Endodermal cell (in vitro differentiated cells): Measurements from ENCODE around the gene SETD1B. TPM values are rescaled to one million over a fixed set of nuclear protein-coding genes. Genes with fewer than 3 reads are reported as not detected.
"Not testable (repeated sequence)": the region's sequence is repeated elsewhere in the genome, so short reads cannot be mapped to it uniquely, and the experiment has no call there.

ENCODE experiments used
- DNase-seq: peaks from one replicate; pipeline ENCODE4 v3.0.0-alpha.2; 2017
- H3K27ac ChIP-seq: 2 replicates; pipeline ENCODE4 v1.5.1; 2013; ENCODE audit warnings: mild to moderate bottlenecking, low read depth, low read length, moderate library complexity
- H3K27me3 ChIP-seq: 2 replicates; pipeline ENCODE4 v1.6.1; 2013; ENCODE audit warnings: mild to moderate bottlenecking, low read length, moderate library complexity; ENCODE audit not compliant: insufficient read depth, control insufficient read depth, poor library complexity, severe bottlenecking
- H3K36me3 ChIP-seq: 2 replicates; pipeline ENCODE4 v1.7.0; 2013; ENCODE audit warnings: mild to moderate bottlenecking, low read length, moderate library complexity; ENCODE audit not compliant: control insufficient read depth, insufficient read depth
- H3K4me1 ChIP-seq: one replicate; pipeline ENCODE4 v1.7.0; 2013; ENCODE audit warnings: low read length; ENCODE audit not compliant: control insufficient read depth, insufficient read depth
- H3K4me3 ChIP-seq: 2 replicates; pipeline ENCODE4 v1.5.1; 2013; ENCODE audit warnings: mild to moderate bottlenecking, low read length, moderate library complexity
- H3K9ac ChIP-seq: 2 replicates; pipeline ENCODE4 v1.6.1; 2013; ENCODE audit warnings: mild to moderate bottlenecking, low read length, moderate library complexity; ENCODE audit not compliant: poor library complexity, severe bottlenecking; ENCODE audit errors: extremely low read depth
- H3K9me3 ChIP-seq: 2 replicates; pipeline ENCODE4 v1.6.1; 2013; ENCODE audit warnings: mild to moderate bottlenecking, low read length, moderate library complexity; ENCODE audit not compliant: control insufficient read depth
- H3K27ac Mint-ChIP-seq: 2 replicates; pipeline ENCODE4 v1.8.0; 2020; ENCODE audit warnings: mixed read lengths
- H3K27me3 Mint-ChIP-seq: 2 replicates; pipeline ENCODE4 v1.8.0; 2021; ENCODE audit warnings: mild to moderate bottlenecking, mixed read lengths; ENCODE audit not compliant: insufficient read depth
- H3K36me3 Mint-ChIP-seq: 2 replicates; pipeline ENCODE4 v1.8.0; 2020; ENCODE audit warnings: low read depth, mixed read lengths
- H3K4me1 Mint-ChIP-seq: 2 replicates; pipeline ENCODE4 v1.8.0; 2020; ENCODE audit warnings: mixed read lengths
- H3K4me3 Mint-ChIP-seq: 2 replicates; pipeline ENCODE4 v1.8.0; 2020; ENCODE audit warnings: mild to moderate bottlenecking, moderate library complexity, mixed read lengths
- H3K9me3 Mint-ChIP-seq: 2 replicates; pipeline ENCODE4 v1.8.0; 2020; ENCODE audit warnings: mild to moderate bottlenecking, mixed read lengths
- WGBS, 2 experiments: methylation state at CpG; one replicate each; pipeline versions ENCODE4 v1.1.5 to v1.1.7; 2013; ENCODE audit warnings: missing lambda C conversion rate in 2 of 2, mixed read lengths in 1 of 2; ENCODE audit not compliant: insufficient coverage in 1 of 2, insufficient read length in 1 of 2; 5-methylcytosine and 5-hydroxymethylcytosine counted together
- total RNA-seq, 2 donors: library from RNA; stranded (reverse); fragmentation: NEBNext Ultra II Directional in 1 of 2; extraction: Animal tissue kit (Norgen Biotek cat#: 25700) in 1 of 2; gene quantifications; 2 replicates in 1 of 2; 3 replicates in 1 of 2; pipeline ENCODE4 v1.2.1, GENCODE V29; 2021
- TF ChIP-seq, protein P1 (sequence below): fragments of 200-600 bp; sonication (generic); conservative IDR thresholded peaks from 2 replicates; pipeline ENCODE4 v1.5.0; 2021; ENCODE audit warnings: antibody characterized with exemption, mild to moderate bottlenecking

The SETD1B gene
- total RNA-seq, 2 donors from 2014 or later: 30.7 to 32.6 TPM

DNA sequence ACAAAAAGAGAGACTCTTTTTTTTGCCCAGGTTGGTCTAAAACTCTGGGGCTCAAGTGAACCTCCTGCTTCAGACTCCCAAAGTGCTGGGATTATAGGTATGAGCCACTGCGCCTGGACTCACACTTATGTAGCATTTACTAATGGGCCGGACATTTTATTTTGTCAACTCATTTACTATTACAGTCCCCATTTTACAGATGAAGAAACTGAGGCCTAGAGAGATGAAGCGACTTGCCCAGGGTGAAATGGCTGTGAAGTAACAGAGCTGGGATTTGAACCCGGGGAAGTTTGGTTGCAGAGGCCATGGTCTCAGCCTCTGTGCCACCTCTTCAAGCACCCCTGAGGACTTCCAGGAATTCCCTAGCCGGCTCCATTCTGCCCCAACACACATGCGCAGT is 45.4 kb downstream of the SETD1B start:
- Mint-ChIP-seq H3K27ac (no peak overlapping the region), H3K4me1 (no peaks in the 10 kb centered on the region), H3K27me3 (no peaks in the 10 kb centered on the region), H3K4me3 (no peak overlapping the region), H3K9me3 (no peaks in the 10 kb centered on the region), H3K36me3 (no peaks in the 10 kb centered on the region)
- Histone ChIP-seq H3K9me3 (no peaks in the 10 kb centered on the region), H3K27me3 (no peaks in the 10 kb centered on the region), H3K4me1 (no peaks in the 10 kb centered on the region), H3K4me3 (no peak overlapping the region), H3K27ac (no peak overlapping the region), H3K9ac (no peak overlapping the region), H3K36me3 (no peaks in the 10 kb centered on the region)
- DNase-seq: no peak
- TF ChIP-seq, protein P1, sequence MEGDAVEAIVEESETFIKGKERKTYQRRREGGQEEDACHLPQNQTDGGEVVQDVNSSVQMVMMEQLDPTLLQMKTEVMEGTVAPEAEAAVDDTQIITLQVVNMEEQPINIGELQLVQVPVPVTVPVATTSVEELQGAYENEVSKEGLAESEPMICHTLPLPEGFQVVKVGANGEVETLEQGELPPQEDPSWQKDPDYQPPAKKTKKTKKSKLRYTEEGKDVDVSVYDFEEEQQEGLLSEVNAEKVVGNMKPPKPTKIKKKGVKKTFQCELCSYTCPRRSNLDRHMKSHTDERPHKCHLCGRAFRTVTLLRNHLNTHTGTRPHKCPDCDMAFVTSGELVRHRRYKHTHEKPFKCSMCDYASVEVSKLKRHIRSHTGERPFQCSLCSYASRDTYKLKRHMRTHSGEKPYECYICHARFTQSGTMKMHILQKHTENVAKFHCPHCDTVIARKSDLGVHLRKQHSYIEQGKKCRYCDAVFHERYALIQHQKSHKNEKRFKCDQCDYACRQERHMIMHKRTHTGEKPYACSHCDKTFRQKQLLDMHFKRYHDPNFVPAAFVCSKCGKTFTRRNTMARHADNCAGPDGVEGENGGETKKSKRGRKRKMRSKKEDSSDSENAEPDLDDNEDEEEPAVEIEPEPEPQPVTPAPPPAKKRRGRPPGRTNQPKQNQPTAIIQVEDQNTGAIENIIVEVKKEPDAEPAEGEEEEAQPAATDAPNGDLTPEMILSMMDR: no peak
- WGBS, 2 experiments: 94 to 100% methylated on average over 5 to 6 of the region's 6 CpGs

DNA sequence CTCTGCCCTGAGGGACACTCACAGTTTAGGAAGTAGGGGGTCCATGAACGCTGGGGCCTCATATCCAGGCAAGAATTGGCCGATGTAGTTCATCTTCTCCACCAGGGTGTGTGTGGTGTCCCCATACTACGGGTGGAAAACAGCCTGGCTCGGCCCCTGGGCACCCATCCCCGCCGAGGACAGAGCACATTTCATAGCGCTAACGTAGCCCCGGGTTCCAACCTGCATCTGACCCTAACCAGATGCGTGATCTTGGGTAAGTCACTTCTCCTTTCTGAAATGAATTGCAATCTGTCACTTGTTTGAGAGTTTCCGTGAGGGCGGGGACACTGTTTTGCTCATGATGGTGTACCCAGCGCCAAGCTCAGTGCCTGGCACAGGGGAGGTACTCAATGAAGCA is 45.9 kb downstream of the SETD1B start:
- no peak overlapping the region for H3K27ac Mint-ChIP-seq
- no peaks in the 10 kb centered on the region for H3K4me1 Mint-ChIP-seq
- no peaks in the 10 kb centered on the region for H3K36me3 Mint-ChIP-seq

DNA sequence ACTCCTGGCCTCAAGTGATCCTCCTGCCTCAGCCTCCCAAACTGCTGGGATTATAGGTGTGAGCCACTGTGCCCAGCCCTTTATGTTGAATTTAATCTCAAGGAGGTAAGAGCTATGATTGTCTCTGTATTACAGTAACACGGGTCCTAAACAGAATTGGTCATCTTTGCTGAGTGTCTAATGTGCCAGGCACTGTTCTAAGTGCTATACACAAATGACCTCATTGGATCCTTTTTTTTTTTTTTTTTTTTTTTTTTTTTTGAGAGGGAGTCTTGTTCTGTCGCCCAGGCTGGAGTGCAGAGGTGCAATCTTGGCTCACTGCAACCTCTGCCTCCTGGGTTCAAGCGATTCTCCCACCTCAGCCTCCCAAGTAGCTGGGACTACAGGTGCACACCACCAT is 48.6 kb downstream of the SETD1B start:
- H3K36me3 Mint-ChIP-seq, H3K27me3 Mint-ChIP-seq, H3K27me3 ChIP-seq, H3K9me3 ChIP-seq, H3K27ac Mint-ChIP-seq, H3K4me1 ChIP-seq, H3K4me3 Mint-ChIP-seq, H3K9me3 Mint-ChIP-seq, H3K4me1 Mint-ChIP-seq, H3K4me3 ChIP-seq, H3K9ac ChIP-seq, H3K36me3 ChIP-seq, DNase-seq, H3K27ac ChIP-seq: not testable (repeated sequence)
- 0 to 63% methylated on average over 1 to 3 of the region's 3 CpGs for WGBS, 2 experiments

More for the DNA sequence above, 45.9 kb downstream of the SETD1B start:
- WGBS, 2 experiments: 86 to 88% methylated on average over 11 to 13 of the region's 13 CpGs
- Mint-ChIP-seq H3K27me3 (no peaks in the 10 kb centered on the region), H3K4me3 (no peak overlapping the region), H3K9me3 (no peaks in the 10 kb centered on the region)
- H3K4me1 ChIP-seq: no peaks in the 10 kb centered on the region
- H3K4me3 ChIP-seq: no peak overlapping the region
- TF ChIP-seq, protein P1: peak; percentile 33
- H3K27me3 ChIP-seq: no peaks in the 10 kb centered on the region
- no peaks in the 10 kb centered on the region for H3K36me3 ChIP-seq
- no peaks in the 10 kb centered on the region for H3K9me3 ChIP-seq
- no peak overlapping the region for H3K9ac ChIP-seq
- peak; percentile 61 for DNase-seq
- H3K27ac ChIP-seq: no peak overlapping the region
